HepG2 (cell line): ENCODE data around the gene NT5M. TPM values are rescaled to one million over a fixed set of nuclear protein-coding genes. Genes with fewer than 3 reads are reported as not detected.

Experiments used
- ATAC-seq: fragments of 200-7000 bp; cut with Tn5 transposase; 3 replicates; pipeline ENCODE4 v1.9.1; 2020; ENCODE audit warnings: mild to moderate bottlenecking, moderate library complexity
- Bru-seq: library from RNA; stranded (reverse); fragments of 400-500 nt; gene quantifications from one replicate; lab custom pipeline; 2021; lab: Mats Ljungman, UMichigan
- BruChase-seq, 2 experiments: library from RNA; stranded (reverse); fragments of 400-500 nt; gene quantifications; one replicate each; lab custom pipeline; 2021; lab: Mats Ljungman, UMichigan
- BruUV-seq: library from RNA; stranded (reverse); fragments of 400-500 nt; replicated peaks from 2 replicates; lab custom pipeline; 2021; lab: Mats Ljungman, UMichigan
- CTCF ChIA-PET: fragments of 300-600 bp; formaldehyde crosslinking; extraction: SDS; loops from one replicate; lab custom pipeline; 2021; ENCODE audit warnings: low total read pairs, inconsistent platforms, low intra/inter-chr PET ratio; lab: Yijun Ruan, JAX
- POLR2A ChIA-PET: fragments of 350-600 bp; sonication (Branson Sonifier 250); formaldehyde crosslinking; loops from one replicate; lab custom pipeline; 2020; ENCODE audit warnings: antibody characterized with exemption, inconsistent platforms; lab: Yijun Ruan, JAX
- DNase-seq: peaks from one replicate; pipeline ENCODE4 v3.0.0-alpha.2; 2015; ENCODE audit warnings: low spot score
- FAIRE-seq: peaks from 3 replicates; lab custom pipeline; 2011; peaks lifted over from hg19 to GRCh38; lab: Jason Lieb, UNC
- H2AFZ ChIP-seq: one replicate; pipeline ENCODE4 v1.6.1; 2011; ENCODE audit warnings: low read length, inconsistent platforms
- H3K27ac ChIP-seq: fragments of 300-600 bp; 3 replicates; pipeline ENCODE4 v1.8.0; 2011; ENCODE audit warnings: mixed run types, mild to moderate bottlenecking, mixed read lengths, low read length, inconsistent platforms; ENCODE audit not compliant: insufficient read depth; ENCODE audit errors: extremely low read length
- H3K27me3 ChIP-seq, 2 experiments: fragments of 200-600 bp in 1 of 2; 2 replicates in 1 of 2; 3 replicates in 1 of 2; pipeline versions ENCODE4 v1.6.0 to v1.8.0; 2011; ENCODE audit warnings: low read length in 2 of 2, mild to moderate bottlenecking in 2 of 2, moderate library complexity in 2 of 2, inconsistent platforms in 1 of 2; ENCODE audit not compliant: insufficient read depth in 2 of 2, control insufficient read depth in 1 of 2
- H3K36me3 ChIP-seq, 2 experiments: fragments of 200-600 bp in 1 of 2; replicated peaks in 1 of 2; 2 replicates in 1 of 2; 3 replicates in 1 of 2; pipeline versions ENCODE4 v1.5.1 to v1.8.0; 2011; ENCODE audit warnings: low read length in 2 of 2, inconsistent platforms in 1 of 2; ENCODE audit not compliant: insufficient read depth in 2 of 2, control insufficient read depth in 1 of 2
- H3K4me1 ChIP-seq: 2 replicates; pipeline ENCODE4 v1.5.1; 2012; ENCODE audit warnings: low read length, inconsistent platforms; ENCODE audit not compliant: insufficient read depth
- H3K4me2 ChIP-seq: 2 replicates; pipeline ENCODE4 v1.6.0; 2011; ENCODE audit warnings: low read depth, low read length, inconsistent platforms
- H3K4me3 ChIP-seq, 3 experiments: fragments of 200-600 bp in 1 of 3; sonication (generic), shearing (Covaris generic) in 1 of 3; replicated peaks in 1 of 3; 2 replicates each; pipeline ENCODE4 v1.5.1; 2011 to 2016; ENCODE audit warnings: low read length in 3 of 3, inconsistent platforms in 2 of 3, low read depth in 2 of 3, mild to moderate bottlenecking in 2 of 3, control low read depth in 1 of 3, mixed read lengths in 1 of 3; ENCODE audit not compliant: insufficient read depth in 1 of 3
- H3K79me2 ChIP-seq: one replicate; pipeline ENCODE4 v1.6.1; 2011; ENCODE audit warnings: low read length, inconsistent platforms; ENCODE audit not compliant: insufficient read depth
- H3K9ac ChIP-seq: 2 replicates; pipeline ENCODE4 v1.6.0; 2011; ENCODE audit warnings: mild to moderate bottlenecking, low read depth, low read length, inconsistent platforms; ENCODE audit not compliant: insufficient read depth
- H3K9me3 ChIP-seq: 2 replicates; pipeline ENCODE4 v1.5.1; 2012; ENCODE audit warnings: mild to moderate bottlenecking, low read length
- H4K20me1 ChIP-seq: 2 replicates; pipeline ENCODE4 v1.6.0; 2011; ENCODE audit warnings: inconsistent platforms, mild to moderate bottlenecking, low read length, moderate library complexity; ENCODE audit not compliant: insufficient read depth
- CAMTA2 ChIP-seq: sonication (generic); formaldehyde crosslinking; IDR thresholded peaks from 2 replicates; pipeline ENCODE4 v1.4.0; 2020; ENCODE audit warnings: mild to moderate bottlenecking, missing genetic modification reagents, borderline replicate concordance
- NFE2L1 ChIP-seq: sonication (generic); formaldehyde crosslinking; IDR thresholded peaks from 2 replicates; pipeline ENCODE4 v1.4.0; 2020; ENCODE audit warnings: missing genetic modification reagents, mild to moderate bottlenecking, borderline replicate concordance
- NKX3-1 ChIP-seq: sonication (generic); formaldehyde crosslinking; IDR thresholded peaks from 2 replicates; pipeline ENCODE4 v1.5.0; 2020; ENCODE audit warnings: missing genetic modification reagents
- POLR2AphosphoS5 ChIP-seq: IDR thresholded peaks from 2 replicates; pipeline ENCODE4 v1.6.1; 2012; ENCODE audit warnings: low read depth, low read length
- THAP11 ChIP-seq: IDR thresholded peaks from 2 replicates; pipeline ENCODE4 v1.6.1; 2016; ENCODE audit warnings: missing biosample characterization, missing genetic modification reagents
- ZNF235 ChIP-seq: sonication (generic); formaldehyde crosslinking; IDR thresholded peaks from 2 replicates; pipeline ENCODE4 v1.8.1; 2023; ENCODE audit warnings: mild to moderate bottlenecking, missing genetic modification reagents, borderline replicate concordance
- ZNF33B ChIP-seq: sonication (generic); formaldehyde crosslinking; IDR thresholded peaks from 2 replicates; pipeline ENCODE4 v1.5.1; 2020; ENCODE audit warnings: mild to moderate bottlenecking, missing genetic modification reagents
- WGBS: methylation state at CpG from one replicate; pipeline ENCODE4 v1.1.6; 2017; ENCODE audit warnings: low lambda C conversion rate; 5-methylcytosine and 5-hydroxymethylcytosine counted together
- in situ Hi-C: cut with HindIII; loops from 2 replicates; pipeline ENCODE4 v1.10.0; 2017; ENCODE audit warnings: low pct_unique_long_range_greater_than_20kb; ENCODE audit not compliant: extremely low pct_ligation_motif_present
- intact Hi-C: fragments of 100-400 bp; cut with micrococcal nuclease; formaldehyde crosslinking; loops from one replicate; pipeline ENCODE4 v1.10.0; 2022; ENCODE audit not compliant: unreplicated experiment
- long read RNA-seq, 2 experiments: library from RNA in 1 of 2; library from polyadenylated mRNA in 1 of 2; stranded (forward) in 1 of 2; unstranded in 1 of 2; transcript quantifications; one replicate each; pipeline ENCODE4 v2.0.0, GENCODE V29; 2019 to 2022
- polyA minus RNA-seq, 3 experiments: library from RNA; depleted of rRNA, polyadenylated mRNA; stranded (reverse); fragments of >200 nt; gene quantifications; 2 replicates each; pipeline ENCODE4 v1.2.3, GENCODE V29; 2011; ENCODE audit warnings: low replicate concordance in 1 of 3
- polyA plus RNA-seq, 8 experiments: library from polyadenylated mRNA; depleted of rRNA in 3 of 8; stranded (reverse) in 7 of 8; unstranded in 1 of 8; fragments of >200 nt; fragmentation: Illumina TruSeq in 4 of 8; extraction: Trizol in 4 of 8; gene quantifications; 2 replicates each; pipeline versions ENCODE4 v1.2.1 to v1.2.3, GENCODE V29; 2011 to 2016; ENCODE audit warnings: low read depth in 4 of 8, missing spikeins in 1 of 8, mixed read lengths in 1 of 8; ENCODE audit not compliant: insufficient read depth in 1 of 8
- total RNA-seq, 5 experiments: library from RNA; depleted of rRNA; stranded (reverse); fragments of >200 nt; fragmentation: Illumina TruSeq; extraction: Trizol; gene quantifications; 2 replicates each; pipeline ENCODE4 v1.2.3, GENCODE V29; 2016; ENCODE audit warnings: low read depth in 1 of 5
- TF ChIP-seq, protein P1 (sequence below): sonication (generic); formaldehyde crosslinking; conservative IDR thresholded peaks from 2 replicates; pipeline ENCODE4 v1.5.0; 2020; ENCODE audit warnings: missing genetic modification reagents
- TF ChIP-seq, protein P2 (sequence below): sonication (generic); formaldehyde crosslinking; IDR thresholded peaks from 2 replicates; pipeline ENCODE4 v1.4.0; 2020; ENCODE audit warnings: mild to moderate bottlenecking, missing genetic modification reagents
- TF ChIP-seq, protein P3 (sequence below): sonication (generic); formaldehyde crosslinking; IDR thresholded peaks from 2 replicates; pipeline ENCODE4 v1.8.1; 2022; ENCODE audit warnings: mild to moderate bottlenecking, missing genetic modification reagents

Gene NT5M
- total RNA-seq (2016; rRNA removed; fragmentation: Illumina TruSeq; extraction: Trizol) (0.55 and 0.63 TPM in 2 replicates), polyA plus RNA-seq (2011; rRNA removed) (0.78 and 1.0 TPM in 2 replicates), polyA minus RNA-seq (2011; rRNA and poly(A)+ RNA removed; ENCODE audit: low replicate concordance) (1.1 and 2.2 TPM in 2 replicates), Bru-seq, nascent RNA (percentile 27 among the genes with signal in this experiment), BruChase-seq, experiment 1, labeled RNA remaining after a 6-hour chase (percentile 23 among the genes with signal in this experiment), BruChase-seq, experiment 2, labeled RNA remaining after a 2-hour chase (percentile 20 among the genes with signal in this experiment)
- 1.7 and 2.0 TPM in 2 replicates for total RNA-seq (2016; cell fraction: cytosol; rRNA removed; fragmentation: Illumina TruSeq; extraction: Trizol; ENCODE audit: low read depth)
- 0.46 and 0.50 TPM in 2 replicates for total RNA-seq (2016; cell fraction: insoluble cytoplasmic fraction; rRNA removed; fragmentation: Illumina TruSeq; extraction: Trizol)
- total RNA-seq (2016; cell fraction: membrane; rRNA removed; fragmentation: Illumina TruSeq; extraction: Trizol): 1.5 and 2.3 TPM in 2 replicates
- not detected in 2 replicates for total RNA-seq (2016; cell fraction: nucleus; rRNA removed; fragmentation: Illumina TruSeq; extraction: Trizol)
- polyA plus RNA-seq (2011; cell fraction: cytosol; rRNA removed): 0.54 and 1.2 TPM in 2 replicates
- 2.0 and 2.4 TPM in 2 replicates for polyA plus RNA-seq (2011; cell fraction: nucleus; rRNA removed)
- 1.1 and 1.2 TPM in 2 replicates for polyA plus RNA-seq (2012)
- polyA plus RNA-seq (2016; cell fraction: cytosol; fragmentation: Illumina TruSeq; extraction: Trizol; ENCODE audit: low read depth): 1.7 and 1.9 TPM in 2 replicates
- polyA plus RNA-seq (2016; cell fraction: insoluble cytoplasmic fraction; fragmentation: Illumina TruSeq; extraction: Trizol; ENCODE audit: low read depth): 0.56 and 0.79 TPM in 2 replicates
- 1.4 and 1.5 TPM in 2 replicates for polyA plus RNA-seq (2016; cell fraction: membrane; fragmentation: Illumina TruSeq; extraction: Trizol; ENCODE audit: low read depth)
- 0.63 and 0.85 TPM in 2 replicates for polyA plus RNA-seq (2016; cell fraction: nucleus; fragmentation: Illumina TruSeq; extraction: Trizol; ENCODE audit: insufficient read depth, low read depth)
- polyA minus RNA-seq (2011; cell fraction: cytosol; rRNA and poly(A)+ RNA removed): 1.2 TPM in 1 of 2 replicates, not detected in the other
- not detected in 2 replicates for polyA minus RNA-seq (2011; cell fraction: nucleus; rRNA and poly(A)+ RNA removed)
- long read RNA-seq, experiment 1: 0 reads
- long read RNA-seq, experiment 2, partial matches to known transcripts: 0 of 6 reads
- long read RNA-seq, experiment 2, other reads (novel, unspliced or antisense): 5 of 6 reads

DNA sequence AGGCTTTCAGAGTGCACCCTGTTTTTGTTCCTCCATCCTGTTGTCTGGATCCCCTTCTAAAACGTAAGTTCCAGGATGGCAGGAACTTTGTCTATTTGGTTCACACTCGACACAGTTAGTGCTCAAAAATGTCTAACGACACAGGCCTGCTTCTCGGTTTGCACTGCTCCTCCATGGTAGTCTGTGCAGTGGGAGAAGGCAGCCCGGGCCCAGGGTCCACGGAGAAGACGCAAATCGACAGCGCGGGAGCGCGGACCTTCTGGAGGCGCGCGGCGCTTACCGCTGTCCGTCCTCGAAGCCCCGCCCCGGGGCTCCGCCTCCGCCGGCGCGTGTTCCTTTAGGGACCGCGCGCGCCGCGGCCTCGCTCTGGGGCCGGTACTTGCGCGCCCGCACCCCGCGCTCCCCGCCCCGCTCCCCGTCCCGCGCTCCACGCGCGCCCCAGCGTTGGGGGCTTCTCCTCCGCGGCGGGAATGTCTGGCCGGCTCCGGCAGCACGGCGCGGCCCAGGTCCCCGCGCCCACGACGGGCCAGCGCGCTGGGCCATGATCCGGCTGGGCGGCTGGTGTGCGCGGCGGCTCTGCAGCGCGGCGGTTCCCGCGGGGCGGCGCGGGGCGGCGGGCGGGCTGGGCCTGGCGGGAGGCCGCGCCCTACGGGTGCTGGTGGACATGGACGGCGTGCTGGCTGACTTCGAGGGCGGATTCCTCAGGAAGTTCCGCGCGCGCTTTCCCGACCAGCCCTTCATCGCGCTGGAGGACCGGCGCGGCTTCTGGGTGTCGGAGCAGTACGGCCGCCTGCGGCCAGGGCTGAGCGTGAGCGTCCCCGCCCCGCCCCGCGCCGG, at the start of gene NT5M:
Gene NT5M (plus strand): TSS at position 364 of the 837 bp plus-strand sequence. CDS start 178 bp downstream, at position 542.
- peak within 1 kb of the TSS; percentile 41; the same call in 1 of the 2 replicates for H3K9ac ChIP-seq
- no peaks in the 10 kb centered on the region for H3K36me3 ChIP-seq
- no peaks in the 10 kb centered on the region for H3K79me2 ChIP-seq
- peak within 1 kb of the TSS; percentile 97 for H2AFZ ChIP-seq
- POLR2A ChIA-PET: no interaction called here
- no TSS peak for BruUV-seq
- H3K4me2 ChIP-seq: peak within 1 kb of the TSS; percentile 100
- in situ Hi-C loops (no loop called here), intact Hi-C loops (no loop called here)
- H3K9me3 ChIP-seq: no peaks in the 10 kb centered on the region
- ATAC-seq: peak; percentile 79
- H3K4me1 ChIP-seq: peaks cover 47% of the 10 kb centered on the region
- CTCF ChIA-PET: no interaction called here
- WGBS: 0% methylated on average over 2 of the region's 107 CpGs
- peak within 1 kb of the TSS; percentile 46 to 74 (median 73) for H3K4me3 ChIP-seq
- no peaks in the 10 kb centered on the region for H4K20me1 ChIP-seq
- no peak within 1 kb of the TSS for H3K27ac ChIP-seq
- H3K27me3 ChIP-seq: no peaks in the 10 kb centered on the region; a peak in 2 of 5 replicates
- peak; percentile 34 for DNase-seq
- FAIRE-seq: no peak
- TF ChIP-seq POLR2AphosphoS5: 0 out of 2 replicates have a peak, but pooled peaks have one; percentile 51
- TF ChIP-seq, protein P1, sequence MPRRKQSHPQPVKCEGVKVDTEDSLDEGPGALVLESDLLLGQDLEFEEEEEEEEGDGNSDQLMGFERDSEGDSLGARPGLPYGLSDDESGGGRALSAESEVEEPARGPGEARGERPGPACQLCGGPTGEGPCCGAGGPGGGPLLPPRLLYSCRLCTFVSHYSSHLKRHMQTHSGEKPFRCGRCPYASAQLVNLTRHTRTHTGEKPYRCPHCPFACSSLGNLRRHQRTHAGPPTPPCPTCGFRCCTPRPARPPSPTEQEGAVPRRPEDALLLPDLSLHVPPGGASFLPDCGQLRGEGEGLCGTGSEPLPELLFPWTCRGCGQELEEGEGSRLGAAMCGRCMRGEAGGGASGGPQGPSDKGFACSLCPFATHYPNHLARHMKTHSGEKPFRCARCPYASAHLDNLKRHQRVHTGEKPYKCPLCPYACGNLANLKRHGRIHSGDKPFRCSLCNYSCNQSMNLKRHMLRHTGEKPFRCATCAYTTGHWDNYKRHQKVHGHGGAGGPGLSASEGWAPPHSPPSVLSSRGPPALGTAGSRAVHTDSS (CRISPR knock-in tag): no peak
- 0 out of 2 replicates have a peak, but pooled peaks have one; percentile 32 for TF ChIP-seq NKX3-1 (CRISPR knock-in tag)
- TF ChIP-seq, protein P2, sequence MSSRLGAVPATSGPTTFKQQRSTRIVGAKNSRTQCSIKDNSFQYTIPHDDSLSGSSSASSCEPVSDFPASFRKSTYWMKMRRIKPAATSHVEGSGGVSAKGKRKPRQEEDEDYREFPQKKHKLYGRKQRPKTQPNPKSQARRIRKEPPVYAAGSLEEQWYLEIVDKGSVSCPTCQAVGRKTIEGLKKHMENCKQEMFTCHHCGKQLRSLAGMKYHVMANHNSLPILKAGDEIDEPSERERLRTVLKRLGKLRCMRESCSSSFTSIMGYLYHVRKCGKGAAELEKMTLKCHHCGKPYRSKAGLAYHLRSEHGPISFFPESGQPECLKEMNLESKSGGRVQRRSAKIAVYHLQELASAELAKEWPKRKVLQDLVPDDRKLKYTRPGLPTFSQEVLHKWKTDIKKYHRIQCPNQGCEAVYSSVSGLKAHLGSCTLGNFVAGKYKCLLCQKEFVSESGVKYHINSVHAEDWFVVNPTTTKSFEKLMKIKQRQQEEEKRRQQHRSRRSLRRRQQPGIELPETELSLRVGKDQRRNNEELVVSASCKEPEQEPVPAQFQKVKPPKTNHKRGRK (CRISPR knock-in tag): no peak
- no peak for TF ChIP-seq CAMTA2 (CRISPR knock-in tag)
- TF ChIP-seq, protein P3, sequence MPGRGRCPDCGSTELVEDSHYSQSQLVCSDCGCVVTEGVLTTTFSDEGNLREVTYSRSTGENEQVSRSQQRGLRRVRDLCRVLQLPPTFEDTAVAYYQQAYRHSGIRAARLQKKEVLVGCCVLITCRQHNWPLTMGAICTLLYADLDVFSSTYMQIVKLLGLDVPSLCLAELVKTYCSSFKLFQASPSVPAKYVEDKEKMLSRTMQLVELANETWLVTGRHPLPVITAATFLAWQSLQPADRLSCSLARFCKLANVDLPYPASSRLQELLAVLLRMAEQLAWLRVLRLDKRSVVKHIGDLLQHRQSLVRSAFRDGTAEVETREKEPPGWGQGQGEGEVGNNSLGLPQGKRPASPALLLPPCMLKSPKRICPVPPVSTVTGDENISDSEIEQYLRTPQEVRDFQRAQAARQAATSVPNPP (CRISPR knock-in tag): no peak
- no peak for TF ChIP-seq NFE2L1 (CRISPR knock-in tag)
- peak; percentile 41; the same call in 1 of the 2 replicates for TF ChIP-seq ZNF33B (CRISPR knock-in tag)
- TF ChIP-seq ZNF235 (CRISPR knock-in tag): no peak
- peak; percentile 23; the same call in 1 of the 2 replicates for TF ChIP-seq THAP11
